Measurements from ENCODE around the gene ZYG11A. TPM values are rescaled to one million over a fixed set of nuclear protein-coding genes. Genes with fewer than 3 reads are reported as not detected.

Gene ZYG11A
- total RNA-seq, 1 experiment from 2014 or later, result 7.3 TPM

Small RNAs within 50 kb of the gene (microRNA-seq; reads per million reads assigned to microRNA genes)
- not detected for gene MIR1273F (ENCODE audit: borderline number of aligned reads)
- gene MIR1273G (ENCODE audit: borderline number of aligned reads), result not detected
- not detected for gene MIR5095 (ENCODE audit: borderline number of aligned reads)

Other genes with a start within 250 kb of the ZYG11A start
- 9.9 to 13.9 TPM (median 13.1 TPM) in 3 replicates for gene GPX7, start 240.4 kb upstream of the ZYG11A start, total RNA-seq (2021)
- 0.60 to 1.7 TPM (median 1.4 TPM) in 3 replicates for gene SHISAL2A, start 209.6 kb upstream of the ZYG11A start, total RNA-seq (2021)
- gene COA7, start 144.4 kb upstream of the ZYG11A start, total RNA-seq (2021), result 43.7 to 49.6 TPM (median 47.0 TPM) in 3 replicates
- 19.2 to 19.9 TPM (median 19.4 TPM) in 3 replicates for gene ZYG11B, start 116.3 kb upstream of the ZYG11A start, total RNA-seq (2021)
- 27.8 to 41.0 TPM (median 34.7 TPM) in 3 replicates for gene ECHDC2, start 79.0 kb downstream of the ZYG11A start, total RNA-seq (2021)
- gene SCP2, start 84.5 kb downstream of the ZYG11A start, total RNA-seq (2021), result 56.4 to 60.4 TPM (median 56.8 TPM) in 3 replicates
- 0.23 to 0.48 TPM (median 0.30 TPM) in 3 replicates for gene PODN, start 219.5 kb downstream of the ZYG11A start, total RNA-seq (2021)

Measured in WTC11 (cell line).